ENCODE measurements around the gene MTA1. TPM values are rescaled to one million over a fixed set of nuclear protein-coding genes. Genes with fewer than 3 reads are reported as not detected.

The MTA1 gene
- total RNA-seq, 1 donor from 2014 or later: 227 TPM

GRCh38 chr14:105493921-105494605, 74.4 kb downstream of the MTA1 start:
- Mint-ChIP-seq H3K36me3 (ENCODE audit: insufficient read depth) (no peaks in the 10 kb centered on the region), H3K9me3 (ENCODE audit: low read depth) (no peaks in the 10 kb centered on the region), H3K4me3 (ENCODE audit: low read depth) (no peak overlapping the region), H3K4me1 (ENCODE audit: low read depth) (peaks cover 4% of the 10 kb centered on the region), H3K27ac (no peak overlapping the region), H3K27me3 (no peaks in the 10 kb centered on the region)
- no peak for DNase-seq (ENCODE audit: low spot score, unreplicated experiment)
- no peak for TF ChIP-seq CTCF (IDR thresholded peaks at IDR 0.05; ENCODE audit: unreplicated experiment)

- Mint-ChIP-seq H3K36me3 (ENCODE audit: insufficient read depth) (no peaks in the 10 kb centered on the region), H3K4me1 (ENCODE audit: low read depth) (peaks cover 1% of the 10 kb centered on the region), H3K27ac (no peak overlapping the region), H3K4me3 (ENCODE audit: low read depth) (no peak overlapping the region), H3K27me3 (no peaks in the 10 kb centered on the region), H3K9me3 (ENCODE audit: low read depth) (no peaks in the 10 kb centered on the region)
- no peak for DNase-seq (ENCODE audit: low spot score, unreplicated experiment)
- no peak for TF ChIP-seq CTCF (IDR thresholded peaks at IDR 0.05; ENCODE audit: unreplicated experiment)
Measured at GRCh38 chr14:105494606-105494929, 74.9 kb downstream of the MTA1 start.

- Mint-ChIP-seq H3K27ac (no peak overlapping the region), H3K4me1 (ENCODE audit: low read depth) (no peaks in the 10 kb centered on the region), H3K4me3 (ENCODE audit: low read depth) (no peak overlapping the region), H3K36me3 (ENCODE audit: insufficient read depth) (no peaks in the 10 kb centered on the region), H3K27me3 (no peaks in the 10 kb centered on the region), H3K9me3 (ENCODE audit: low read depth) (no peaks in the 10 kb centered on the region)
- TF ChIP-seq CTCF (IDR thresholded peaks at IDR 0.05; ENCODE audit: unreplicated experiment): no peak
- no peak for DNase-seq (ENCODE audit: low spot score, unreplicated experiment)
Measured at GRCh38 chr14:105495101-105495989, 75.7 kb downstream of the MTA1 start.

- DNase-seq (ENCODE audit: low spot score, unreplicated experiment): no peak
- no peak overlapping the region for H3K4me3 Mint-ChIP-seq (ENCODE audit: low read depth)
- no peaks in the 10 kb centered on the region for H3K36me3 Mint-ChIP-seq (ENCODE audit: insufficient read depth)
- H3K4me1 Mint-ChIP-seq (ENCODE audit: low read depth): no peaks in the 10 kb centered on the region
- no peak for TF ChIP-seq CTCF (IDR thresholded peaks at IDR 0.05; ENCODE audit: unreplicated experiment)
- H3K27ac Mint-ChIP-seq: no peak overlapping the region
- H3K9me3 Mint-ChIP-seq (ENCODE audit: low read depth): no peaks in the 10 kb centered on the region
- H3K27me3 Mint-ChIP-seq: no peaks in the 10 kb centered on the region
Measured at GRCh38 chr14:105495990-105496830, 76.6 kb downstream of the MTA1 start.

Measured in progenitor cell of endocrine pancreas (in vitro differentiated cells).